ENCODE results near the gene RARB. TPM values are rescaled to one million over a fixed set of nuclear protein-coding genes. Genes with fewer than 3 reads are reported as not detected.

RARB gene
- total and polyA plus RNA-seq, 8 donors, result 1.7 to 28.0 (median 9.0) TPM

- intact Hi-C loops (cut with DNase I; ENCODE audit: low total_unique reads), result no loop called here
- no peak for TF ChIP-seq EP300 (IDR thresholded peaks at IDR 0.05)
- TF ChIP-seq CTCF (IDR thresholded peaks at IDR 0.05), result no peak
- TF ChIP-seq POLR2AphosphoS5 (IDR thresholded peaks at IDR 0.05), result no peak
- no peak for TF ChIP-seq POLR2A (IDR thresholded peaks at IDR 0.05)
- WGBS, 5 donors, result 86 to 93% (median 89%) methylated on average over 3 of the region's 3 CpGs
- Histone ChIP-seq H3K4me3 (no peak overlapping the region), H3K36me3 (no peaks in the 10 kb centered on the region), H3K4me1 (peaks cover 0 to 56% (median 16%) of the 10 kb centered on the region in 4 donors), H3K27ac (peak overlapping the region in 1 of 5 donors; percentile 0), H3K9me3 (no peaks in the 10 kb centered on the region), H3K27me3 (no peaks in the 10 kb centered on the region)
- DNase-seq, result no peak
Observed at GRCh38 chr3:25472731-25473130, 44.7 kb downstream of the RARB start.

- no peaks in the 10 kb centered on the region for H3K9me3 ChIP-seq
- H3K4me1 ChIP-seq, result peaks cover 0 to 54% (median 16%) of the 10 kb centered on the region in 4 donors
- TF ChIP-seq POLR2AphosphoS5 (IDR thresholded peaks at IDR 0.05), result no peak
- TF ChIP-seq CTCF (IDR thresholded peaks at IDR 0.05), result no peak
- TF ChIP-seq EP300 (IDR thresholded peaks at IDR 0.05), result no peak
- TF ChIP-seq POLR2A (IDR thresholded peaks at IDR 0.05), result no peak
- DNase-seq, result peak in 1 of 2 donors; percentile 52
- H3K27ac ChIP-seq, result peak overlapping the region in 1 of 5 donors; percentile 0
- no peaks in the 10 kb centered on the region for H3K27me3 ChIP-seq
- no peaks in the 10 kb centered on the region for H3K36me3 ChIP-seq
- no peak overlapping the region for H3K4me3 ChIP-seq
- intact Hi-C loops (cut with DNase I; ENCODE audit: low total_unique reads), result no loop called here
- WGBS, 5 donors, result 43 to 57% (median 50%) methylated on average over 2 of the region's 2 CpGs
Observed at GRCh38 chr3:25473246-25473645, 45.2 kb downstream of the RARB start.

GRCh38 chr3:25474052-25474451 lies 46.0 kb downstream of the RARB start:
- Histone ChIP-seq H3K4me1 (peaks cover 0 to 46% (median 12%) of the 10 kb centered on the region in 4 donors), H3K36me3 (no peaks in the 10 kb centered on the region), H3K27me3 (no peaks in the 10 kb centered on the region), H3K4me3 (no peak overlapping the region), H3K27ac (peak overlapping the region in 1 of 5 donors; percentile 0), H3K9me3 (no peaks in the 10 kb centered on the region)
- TF ChIP-seq POLR2A (IDR thresholded peaks at IDR 0.05) (no peak), CTCF (IDR thresholded peaks at IDR 0.05) (no peak), POLR2AphosphoS5 (IDR thresholded peaks at IDR 0.05) (no peak), EP300 (IDR thresholded peaks at IDR 0.05) (no peak)
- 94 to 98% (median 97%) methylated on average over 1 of the region's 1 CpG for WGBS, 5 donors
- intact Hi-C loops (cut with DNase I; ENCODE audit: low total_unique reads), result no loop called here
- DNase-seq, result no peak

- H3K4me3 ChIP-seq, result no peak overlapping the region
- no peaks in the 10 kb centered on the region for H3K9me3 ChIP-seq
- TF ChIP-seq CTCF (IDR thresholded peaks at IDR 0.05) (no peak), POLR2A (IDR thresholded peaks at IDR 0.05) (no peak)
- H3K27ac ChIP-seq, result no peak overlapping the region
- H3K27me3 ChIP-seq, result no peaks in the 10 kb centered on the region
- peaks cover 0 to 56% (median 19%) of the 10 kb centered on the region in 4 donors for H3K4me1 ChIP-seq
- 7 to 31% (median 23%) methylated on average over 2 of the region's 2 CpGs for WGBS, 5 donors
- no peaks in the 10 kb centered on the region for H3K36me3 ChIP-seq
- intact Hi-C loops (cut with DNase I; ENCODE audit: low total_unique reads), result no loop called here
- DNase-seq, result no peak
Observed at GRCh38 chr3:25476639-25477038, 48.6 kb downstream of the RARB start.

Data from stomach (tissue), 9 donors.